GM23338 (cell line): ENCODE results near the gene NF1.
"Not testable (repeated sequence)": the region's sequence is repeated elsewhere in the genome, so short reads cannot be mapped to it uniquely, and the experiment has no call there.

Experiments
- EZH2phosphoT487 ChIP-seq: fragments of 200-600 bp; sonication (generic); IDR thresholded peaks from one replicate; pipeline ENCODE4 v1.8.1; 2018; ENCODE audit warnings: antibody characterized with exemption; ENCODE audit not compliant: unreplicated experiment
- REST ChIP-seq: IDR thresholded peaks from one replicate; pipeline ENCODE4 v1.6.1; 2018; ENCODE audit warnings: antibody characterized with exemption; ENCODE audit not compliant: unreplicated experiment

- TF ChIP-seq EZH2phosphoT487, REST: not testable (repeated sequence)
Measured at GRCh38 chr17:31262923-31263322, 168.1 kb downstream of the NF1 start.
